GM23338 (cell line): ENCODE results near the gene CDC45.

Experiments used
- CREB1 ChIP-seq: fragments of 250-450 bp; sonication (Bioruptor Pico); IDR thresholded peaks from 2 replicates; pipeline ENCODE4 v1.5.0; 2020; ENCODE audit warnings: low read depth, mild to moderate bottlenecking, moderate library complexity
- CTCF ChIP-seq, 2 experiments: fragments of 200-600 bp in 1 of 2; sonication (generic) in 1 of 2; conservative IDR thresholded peaks; 2 replicates each; pipeline versions ENCODE4 v1.5.1 to v1.6.1; 2016 to 2017; ENCODE audit warnings: antibody characterized with exemption in 2 of 2, low read depth in 2 of 2, mild to moderate bottlenecking in 2 of 2, moderate library complexity in 1 of 2
- ETS1 ChIP-seq: IDR thresholded peaks from 2 replicates; pipeline ENCODE4 v1.6.1; 2016; ENCODE audit warnings: antibody characterized with exemption
- EZH2 ChIP-seq: fragments of 200-600 bp; sonication (generic); IDR thresholded peaks from one replicate; pipeline ENCODE4 v1.8.0; 2017; ENCODE audit warnings: antibody characterized with exemption, mild to moderate bottlenecking, low read depth; ENCODE audit not compliant: unreplicated experiment
- EZH2phosphoT487 ChIP-seq: fragments of 200-600 bp; sonication (generic); IDR thresholded peaks from one replicate; pipeline ENCODE4 v1.8.1; 2018; ENCODE audit warnings: antibody characterized with exemption; ENCODE audit not compliant: unreplicated experiment
- JUNB ChIP-seq: IDR thresholded peaks from one replicate; pipeline ENCODE4 v1.6.1; 2016; ENCODE audit warnings: antibody characterized with exemption; ENCODE audit not compliant: unreplicated experiment
- NANOG ChIP-seq: IDR thresholded peaks from 2 replicates; pipeline ENCODE4 v1.6.1; 2016; ENCODE audit warnings: antibody characterized with exemption, borderline replicate concordance
- POLR2AphosphoS5 ChIP-seq: IDR thresholded peaks from 2 replicates; pipeline ENCODE4 v1.6.1; 2016; ENCODE audit warnings: antibody characterized with exemption, low read depth
- REST ChIP-seq: IDR thresholded peaks from one replicate; pipeline ENCODE4 v1.6.1; 2018; ENCODE audit warnings: antibody characterized with exemption; ENCODE audit not compliant: unreplicated experiment
- STAT1 ChIP-seq: IDR thresholded peaks from one replicate; pipeline ENCODE4 v1.6.1; 2016; ENCODE audit warnings: antibody characterized with exemption; ENCODE audit not compliant: unreplicated experiment
- ZNF114 ChIP-seq: fragments of 250-450 bp; sonication (Bioruptor Pico); IDR thresholded peaks from 2 replicates; pipeline ENCODE4 v1.5.0; 2020; ENCODE audit warnings: mild to moderate bottlenecking, moderate library complexity
- ZNF462 ChIP-seq: fragments of 250-450 bp; sonication (Bioruptor Pico); IDR thresholded peaks from 2 replicates; pipeline ENCODE4 v1.5.0; 2020; ENCODE audit warnings: mild to moderate bottlenecking, moderate library complexity

- no peak for TF ChIP-seq CREB1 (CRISPR knock-in tag)
- no peak for TF ChIP-seq CTCF (conservative IDR thresholded peaks at IDR 0.05; ENCODE audit: low read depth in 2 of 2)
- TF ChIP-seq REST, result no peak
- no peak for TF ChIP-seq EZH2
- TF ChIP-seq ETS1, result no peak
- no peak for TF ChIP-seq POLR2AphosphoS5
- no peak for TF ChIP-seq ZNF462
- TF ChIP-seq EZH2phosphoT487, result no peak
- TF ChIP-seq JUNB, result no peak
- no peak for TF ChIP-seq STAT1
- no peak for TF ChIP-seq ZNF114 (CRISPR knock-in tag)
- TF ChIP-seq NANOG, result no peak
These were observed 16.6 kb downstream of the CDC45 start for GRCh38 chr22:19496324-19496630.
